NT2/D1 (cell line): Measurements from ENCODE around the gene FOXS1.

Experiments
- SUZ12 ChIP-seq: IDR thresholded peaks from 2 replicates; pipeline ENCODE4 v1.6.1; 2011; ENCODE audit not compliant: insufficient read length, insufficient read depth; ENCODE audit errors: extremely low read depth
- ZNF274 ChIP-seq: IDR thresholded peaks from 2 replicates; pipeline ENCODE4 v1.6.1; 2011; ENCODE audit warnings: mild to moderate bottlenecking, low read depth, low read length

GRCh38 chr20:31841928-31842327 is 3.5 kb downstream of the FOXS1 start:
- TF ChIP-seq SUZ12: no peak
- TF ChIP-seq ZNF274: no peak
